SK-N-SH (cell line): ENCODE data around the gene HOXD13. TPM values are rescaled to one million over a fixed set of nuclear protein-coding genes. Genes with fewer than 3 reads are reported as not detected.

ENCODE experiments used
- CTCF ChIA-PET: fragments of 300-600, 350-600 bp; formaldehyde crosslinking; extraction: SDS; loops from one replicate; lab custom pipeline; 2021; lab: Yijun Ruan, JAX
- POLR2A ChIA-PET: fragments of 350-600 bp; sonication (Branson Sonifier 250); formaldehyde crosslinking; extraction: SDS; loops from one replicate; lab custom pipeline; 2020; ENCODE audit warnings: antibody characterized with exemption, inconsistent platforms; lab: Yijun Ruan, JAX
- DNase-seq: peaks from one replicate; pipeline ENCODE4 v3.0.0; 2012
- H2AFZ ChIP-seq: fragments of 200-600 bp; sonication (generic); 2 replicates; pipeline ENCODE4 v1.8.1; 2016; ENCODE audit warnings: antibody characterized with exemption, mild to moderate bottlenecking, low read depth
- H3F3A ChIP-seq: fragments of 200-600 bp; sonication (generic); replicated peaks from 2 replicates; pipeline ENCODE3; 2016; ENCODE audit warnings: antibody characterized with exemption, mild to moderate bottlenecking; ENCODE audit not compliant: insufficient read depth
- H3K27ac ChIP-seq, 2 experiments: fragments of 200-500 bp in 1 of 2; fragments of 200-600 bp in 1 of 2; sonication (Bioruptor generic) in 1 of 2; sonication (generic), shearing (Covaris generic) in 1 of 2; 2 replicates each; pipeline versions ENCODE4 v1.5.1 to v1.6.1; 2014 to 2016; ENCODE audit warnings: low read depth in 2 of 2, inconsistent platforms in 1 of 2, low read length in 1 of 2, mild to moderate bottlenecking in 1 of 2, mixed read lengths in 1 of 2
- H3K27me3 ChIP-seq: fragments of 200-600 bp; sonication (generic), shearing (Covaris generic); 2 replicates; pipeline ENCODE4 v1.6.1; 2016; ENCODE audit warnings: mixed run types; ENCODE audit not compliant: insufficient read depth
- H3K36me3 ChIP-seq, 2 experiments: fragments of 200-500 bp in 1 of 2; fragments of 200-600 bp in 1 of 2; sonication (Bioruptor generic) in 1 of 2; sonication (generic) in 1 of 2; replicated peaks in 1 of 2; 2 replicates each; pipeline versions ENCODE3 to v1.5.1; 2014 to 2016; ENCODE audit warnings: low read length in 1 of 2, mild to moderate bottlenecking in 1 of 2; ENCODE audit not compliant: insufficient read depth in 2 of 2, control insufficient read depth in 1 of 2
- H3K4me1 ChIP-seq, 2 experiments: fragments of 200-500 bp in 1 of 2; fragments of 200-600 bp in 1 of 2; sonication (Bioruptor generic) in 1 of 2; sonication (generic), shearing (Covaris generic) in 1 of 2; 2 replicates each; pipeline versions ENCODE4 v1.5.1 to v1.6.1; 2014 to 2016; ENCODE audit warnings: low read depth in 1 of 2, low read length in 1 of 2, mixed run types in 1 of 2; ENCODE audit not compliant: insufficient read depth in 2 of 2, control insufficient read depth in 1 of 2
- H3K4me2 ChIP-seq: fragments of 200-600 bp; sonication (generic), shearing (Covaris generic); 2 replicates; pipeline ENCODE4 v1.6.1; 2017; ENCODE audit warnings: mixed run types
- H3K4me3 ChIP-seq, 2 experiments: fragments of 200-500 bp in 1 of 2; fragments of 200-600 bp in 1 of 2; sonication (Bioruptor generic) in 1 of 2; sonication (generic), shearing (Covaris generic) in 1 of 2; 2 replicates each; pipeline versions ENCODE4 v1.5.1 to v1.8.1; 2014 to 2016; ENCODE audit warnings: low read depth in 2 of 2, inconsistent platforms in 1 of 2, low read length in 1 of 2, mild to moderate bottlenecking in 1 of 2, mixed read lengths in 1 of 2, moderate library complexity in 1 of 2
- H3K79me2 ChIP-seq: fragments of 200-600 bp; sonication (generic); 2 replicates; pipeline ENCODE4 v1.8.1; 2017; ENCODE audit warnings: mild to moderate bottlenecking; ENCODE audit not compliant: insufficient read depth
- H3K9ac ChIP-seq: fragments of 200-600 bp; sonication (generic); 2 replicates; pipeline ENCODE4 v1.6.1; 2017; ENCODE audit warnings: mixed run types
- H3K9me2 ChIP-seq: fragments of 200-600 bp; sonication (generic); 2 replicates; pipeline ENCODE4 v1.6.1; 2017; ENCODE audit warnings: mixed run types
- H3K9me3 ChIP-seq: fragments of 200-600 bp; sonication (generic); 2 replicates; pipeline ENCODE4 v1.6.1; 2017; ENCODE audit warnings: mixed run types, mild to moderate bottlenecking, moderate library complexity
- H4K20me1 ChIP-seq: fragments of 200-600 bp; sonication (generic); 2 replicates; pipeline ENCODE4 v1.6.1; 2017; ENCODE audit warnings: mild to moderate bottlenecking, mixed run types; ENCODE audit not compliant: insufficient read depth
- CTCF ChIP-seq: fragments of 200-600 bp; sonication (generic); IDR thresholded peaks from 2 replicates; pipeline ENCODE4 v1.6.1; 2017; ENCODE audit warnings: antibody characterized with exemption, mild to moderate bottlenecking, moderate library complexity
- ELF1 ChIP-seq: IDR thresholded peaks from 2 replicates; pipeline ENCODE4 v1.4.0; 2012
- EZH2phosphoT487 ChIP-seq: fragments of 200-600 bp; sonication (generic); IDR thresholded peaks from 2 replicates; pipeline ENCODE4 v1.6.1; 2017; ENCODE audit warnings: low read depth, mixed run types, mild to moderate bottlenecking, antibody characterized with exemption, moderate library complexity, borderline replicate concordance
- FOSL2 ChIP-seq: IDR thresholded peaks from 2 replicates; pipeline ENCODE4 v1.4.0; 2012; ENCODE audit warnings: low read depth, mild to moderate bottlenecking, moderate library complexity, borderline replicate concordance
- FOXJ3 ChIP-seq: sonication (generic); formaldehyde crosslinking; IDR thresholded peaks from 2 replicates; pipeline ENCODE4 v1.5.1; 2020; ENCODE audit warnings: mild to moderate bottlenecking, missing genetic modification reagents
- FOXM1 ChIP-seq: IDR thresholded peaks from 2 replicates; pipeline ENCODE4 v1.4.0; 2012; ENCODE audit warnings: low read depth, mild to moderate bottlenecking
- GABPA ChIP-seq: IDR thresholded peaks from 2 replicates; pipeline ENCODE4 v1.4.0; 2012; ENCODE audit warnings: low read depth, mild to moderate bottlenecking
- MEF2A ChIP-seq: IDR thresholded peaks from 2 replicates; pipeline ENCODE4 v1.4.0; 2012; ENCODE audit warnings: low read depth, borderline replicate concordance
- NFIC ChIP-seq: IDR thresholded peaks from 2 replicates; pipeline ENCODE4 v1.4.0; 2012; ENCODE audit warnings: borderline replicate concordance
- NRF1 ChIP-seq: IDR thresholded peaks from 2 replicates; pipeline ENCODE4 v1.6.1; 2012; ENCODE audit warnings: low read depth, mild to moderate bottlenecking, low read length
- RAD21 ChIP-seq: IDR thresholded peaks from 2 replicates; pipeline ENCODE4 v1.6.1; 2012; ENCODE audit warnings: mild to moderate bottlenecking, low read length
- RCOR1 ChIP-seq: fragments of 150-350 bp; IDR thresholded peaks from 2 replicates; pipeline ENCODE4 v1.6.1; 2017; ENCODE audit warnings: antibody characterized with exemption, low read length
- RFX5 ChIP-seq: IDR thresholded peaks from 2 replicates; pipeline ENCODE4 v1.6.1; 2012; ENCODE audit warnings: mild to moderate bottlenecking, improper control_type of control experiment, low read length
- RXRA ChIP-seq: IDR thresholded peaks from 2 replicates; pipeline ENCODE4 v1.4.0; 2012; ENCODE audit warnings: low read depth, mild to moderate bottlenecking, borderline replicate concordance
- SIN3A ChIP-seq: IDR thresholded peaks from 2 replicates; pipeline ENCODE4 v1.6.1; 2012; ENCODE audit warnings: low read depth, mild to moderate bottlenecking, low read length, moderate library complexity, borderline replicate concordance
- SMC3 ChIP-seq: IDR thresholded peaks from 2 replicates; pipeline ENCODE4 v1.6.1; 2012; ENCODE audit warnings: low read depth, low read length, improper control_type of control experiment
- TAF1 ChIP-seq: IDR thresholded peaks from 2 replicates; pipeline ENCODE4 v1.6.1; 2012; ENCODE audit warnings: low read depth, mild to moderate bottlenecking, low read length, moderate library complexity, borderline replicate concordance
- TCF12 ChIP-seq: IDR thresholded peaks from 2 replicates; pipeline ENCODE4 v1.4.0; 2012
- USF2 ChIP-seq: fragments of 150-350 bp; IDR thresholded peaks from 2 replicates; pipeline ENCODE4 v1.6.1; 2017; ENCODE audit warnings: antibody characterized with exemption, low read length, low read depth, borderline replicate concordance
- YY1 ChIP-seq: IDR thresholded peaks from 2 replicates; pipeline ENCODE4 v1.4.0; 2012; ENCODE audit warnings: low read depth, mild to moderate bottlenecking
- WGBS: methylation state at CpG from one replicate; pipeline ENCODE4 v1.1.6; 2017; ENCODE audit warnings: low lambda C conversion rate; 5-methylcytosine and 5-hydroxymethylcytosine counted together
- polyA plus RNA-seq, 3 experiments: library from polyadenylated mRNA; depleted of rRNA; stranded (reverse); fragments of >200 nt; gene quantifications; 2 replicates each; pipeline ENCODE4 v1.2.3, GENCODE V29; 2012
- TF ChIP-seq, protein P1 (sequence below): IDR thresholded peaks from 2 replicates; pipeline ENCODE4 v1.6.1; 2012; ENCODE audit warnings: mild to moderate bottlenecking, low read depth, low read length, moderate library complexity
- TF ChIP-seq, protein P2 (sequence below): IDR thresholded peaks from 2 replicates; pipeline ENCODE4 v1.4.0; 2012; ENCODE audit warnings: low read depth, borderline replicate concordance
- TF ChIP-seq, protein P3 (sequence below): IDR thresholded peaks from 2 replicates; pipeline ENCODE4 v1.4.0; 2012; ENCODE audit warnings: low read depth
- TF ChIP-seq, protein P4 (sequence below): IDR thresholded peaks from 2 replicates; pipeline ENCODE4; 2012

HOXD13 gene
- polyA plus RNA-seq, 1 of the 3 experiments (the other 2 are of a cell fraction), result not detected

- Histone ChIP-seq H3K79me2 (peaks cover 49% of the 10 kb centered on the region), H3K4me1 (peaks cover 5 to 27% of the 10 kb centered on the region in 2 experiments; a peak in 2 of 4 replicates), H2AFZ (peak overlapping the region; percentile 89), H3K4me2 (peak overlapping the region; percentile 96), H3F3A (peaks cover 17% of the 10 kb centered on the region), H3K36me3 (no peaks in the 10 kb centered on the region), H3K4me3 (peak overlapping the region; percentile 61 to 79), H4K20me1 (no peaks in the 10 kb centered on the region), H3K9me2 (no peaks in the 10 kb centered on the region), H3K9me3 (no peaks in the 10 kb centered on the region), H3K27me3 (no peaks in the 10 kb centered on the region), H3K9ac (peak overlapping the region; percentile 60; the same call in 1 of the 2 replicates), H3K27ac (peak overlapping the region; percentile 58 to 63)
- WGBS, result 17% methylated on average over 16 of the region's 48 CpGs
- ChIA-PET CTCF (interaction anchor here (0.6 to 26.1 kb wide), 64 partner anchors 9 to 1024 kb away, joined by 3 to 1047 read pairs (median 4); partner anchors contain the start of genes HOXD3, HOXD4 and HOXD9), POLR2A (interaction anchor here (0.6 to 3.0 kb wide), 8 partner anchors 9 to 503 kb away, joined by 3 to 21 read pairs (median 4); partner anchors contain the start of gene MTX2)
- peak; percentile 96 for DNase-seq
- TF ChIP-seq NRF1 (0 out of 2 replicates have a peak, but pooled peaks have one; percentile 4), CTCF (peak; percentile 87), YY1 (0 out of 2 replicates have a peak, but pooled peaks have one; percentile 43), TAF1 (no peak), RXRA (no peak), RCOR1 (no peak), RAD21 (peak; percentile 80), RFX5 (no peak), FOSL2 (no peak), MEF2A (no peak), FOXJ3 (no peak), FOXM1 (no peak; the same call in 1 of the 2 replicates), ELF1 (peak; percentile 46; the same call in 1 of the 2 replicates), SIN3A (no peak), TCF12 (no peak), GABPA (peak; percentile 66), EZH2phosphoT487 (no peak), USF2 (no peak), NFIC (no peak), SMC3 (peak; percentile 82)
- TF ChIP-seq, protein P1, sequence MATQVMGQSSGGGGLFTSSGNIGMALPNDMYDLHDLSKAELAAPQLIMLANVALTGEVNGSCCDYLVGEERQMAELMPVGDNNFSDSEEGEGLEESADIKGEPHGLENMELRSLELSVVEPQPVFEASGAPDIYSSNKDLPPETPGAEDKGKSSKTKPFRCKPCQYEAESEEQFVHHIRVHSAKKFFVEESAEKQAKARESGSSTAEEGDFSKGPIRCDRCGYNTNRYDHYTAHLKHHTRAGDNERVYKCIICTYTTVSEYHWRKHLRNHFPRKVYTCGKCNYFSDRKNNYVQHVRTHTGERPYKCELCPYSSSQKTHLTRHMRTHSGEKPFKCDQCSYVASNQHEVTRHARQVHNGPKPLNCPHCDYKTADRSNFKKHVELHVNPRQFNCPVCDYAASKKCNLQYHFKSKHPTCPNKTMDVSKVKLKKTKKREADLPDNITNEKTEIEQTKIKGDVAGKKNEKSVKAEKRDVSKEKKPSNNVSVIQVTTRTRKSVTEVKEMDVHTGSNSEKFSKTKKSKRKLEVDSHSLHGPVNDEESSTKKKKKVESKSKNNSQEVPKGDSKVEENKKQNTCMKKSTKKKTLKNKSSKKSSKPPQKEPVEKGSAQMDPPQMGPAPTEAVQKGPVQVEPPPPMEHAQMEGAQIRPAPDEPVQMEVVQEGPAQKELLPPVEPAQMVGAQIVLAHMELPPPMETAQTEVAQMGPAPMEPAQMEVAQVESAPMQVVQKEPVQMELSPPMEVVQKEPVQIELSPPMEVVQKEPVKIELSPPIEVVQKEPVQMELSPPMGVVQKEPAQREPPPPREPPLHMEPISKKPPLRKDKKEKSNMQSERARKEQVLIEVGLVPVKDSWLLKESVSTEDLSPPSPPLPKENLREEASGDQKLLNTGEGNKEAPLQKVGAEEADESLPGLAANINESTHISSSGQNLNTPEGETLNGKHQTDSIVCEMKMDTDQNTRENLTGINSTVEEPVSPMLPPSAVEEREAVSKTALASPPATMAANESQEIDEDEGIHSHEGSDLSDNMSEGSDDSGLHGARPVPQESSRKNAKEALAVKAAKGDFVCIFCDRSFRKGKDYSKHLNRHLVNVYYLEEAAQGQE, result no peak
- TF ChIP-seq, protein P2, sequence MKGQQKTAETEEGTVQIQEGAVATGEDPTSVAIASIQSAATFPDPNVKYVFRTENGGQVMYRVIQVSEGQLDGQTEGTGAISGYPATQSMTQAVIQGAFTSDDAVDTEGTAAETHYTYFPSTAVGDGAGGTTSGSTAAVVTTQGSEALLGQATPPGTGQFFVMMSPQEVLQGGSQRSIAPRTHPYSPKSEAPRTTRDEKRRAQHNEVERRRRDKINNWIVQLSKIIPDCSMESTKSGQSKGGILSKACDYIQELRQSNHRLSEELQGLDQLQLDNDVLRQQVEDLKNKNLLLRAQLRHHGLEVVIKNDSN, result no peak
- TF ChIP-seq, protein P3, sequence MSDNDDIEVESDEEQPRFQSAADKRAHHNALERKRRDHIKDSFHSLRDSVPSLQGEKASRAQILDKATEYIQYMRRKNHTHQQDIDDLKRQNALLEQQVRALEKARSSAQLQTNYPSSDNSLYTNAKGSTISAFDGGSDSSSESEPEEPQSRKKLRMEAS, result peak; percentile 55; the same call in 1 of the 2 replicates
- TF ChIP-seq, protein P4, sequence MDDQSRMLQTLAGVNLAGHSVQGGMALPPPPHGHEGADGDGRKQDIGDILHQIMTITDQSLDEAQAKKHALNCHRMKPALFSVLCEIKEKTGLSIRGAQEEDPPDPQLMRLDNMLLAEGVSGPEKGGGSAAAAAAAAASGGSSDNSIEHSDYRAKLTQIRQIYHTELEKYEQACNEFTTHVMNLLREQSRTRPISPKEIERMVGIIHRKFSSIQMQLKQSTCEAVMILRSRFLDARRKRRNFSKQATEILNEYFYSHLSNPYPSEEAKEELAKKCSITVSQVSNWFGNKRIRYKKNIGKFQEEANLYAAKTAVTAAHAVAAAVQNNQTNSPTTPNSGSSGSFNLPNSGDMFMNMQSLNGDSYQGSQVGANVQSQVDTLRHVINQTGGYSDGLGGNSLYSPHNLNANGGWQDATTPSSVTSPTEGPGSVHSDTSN, result no peak
These were observed 48.2 kb downstream of the HOXD13 start for GRCh38 chr2:176140513-176141317.
